HG03025 (cell line): ENCODE measurements around the gene RPAP3.

Experiments
- ATAC-seq: cut with Tn5 transposase; IDR thresholded peaks from one replicate; pipeline ENCODE4 v1.9.1; 2021; ENCODE audit warnings: mild to moderate bottlenecking, moderate library complexity; ENCODE audit not compliant: unreplicated experiment, low FRiP score

RPAP3 gene, protein sequence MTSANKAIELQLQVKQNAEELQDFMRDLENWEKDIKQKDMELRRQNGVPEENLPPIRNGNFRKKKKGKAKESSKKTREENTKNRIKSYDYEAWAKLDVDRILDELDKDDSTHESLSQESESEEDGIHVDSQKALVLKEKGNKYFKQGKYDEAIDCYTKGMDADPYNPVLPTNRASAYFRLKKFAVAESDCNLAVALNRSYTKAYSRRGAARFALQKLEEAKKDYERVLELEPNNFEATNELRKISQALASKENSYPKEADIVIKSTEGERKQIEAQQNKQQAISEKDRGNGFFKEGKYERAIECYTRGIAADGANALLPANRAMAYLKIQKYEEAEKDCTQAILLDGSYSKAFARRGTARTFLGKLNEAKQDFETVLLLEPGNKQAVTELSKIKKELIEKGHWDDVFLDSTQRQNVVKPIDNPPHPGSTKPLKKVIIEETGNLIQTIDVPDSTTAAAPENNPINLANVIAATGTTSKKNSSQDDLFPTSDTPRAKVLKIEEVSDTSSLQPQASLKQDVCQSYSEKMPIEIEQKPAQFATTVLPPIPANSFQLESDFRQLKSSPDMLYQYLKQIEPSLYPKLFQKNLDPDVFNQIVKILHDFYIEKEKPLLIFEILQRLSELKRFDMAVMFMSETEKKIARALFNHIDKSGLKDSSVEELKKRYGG

DNA sequence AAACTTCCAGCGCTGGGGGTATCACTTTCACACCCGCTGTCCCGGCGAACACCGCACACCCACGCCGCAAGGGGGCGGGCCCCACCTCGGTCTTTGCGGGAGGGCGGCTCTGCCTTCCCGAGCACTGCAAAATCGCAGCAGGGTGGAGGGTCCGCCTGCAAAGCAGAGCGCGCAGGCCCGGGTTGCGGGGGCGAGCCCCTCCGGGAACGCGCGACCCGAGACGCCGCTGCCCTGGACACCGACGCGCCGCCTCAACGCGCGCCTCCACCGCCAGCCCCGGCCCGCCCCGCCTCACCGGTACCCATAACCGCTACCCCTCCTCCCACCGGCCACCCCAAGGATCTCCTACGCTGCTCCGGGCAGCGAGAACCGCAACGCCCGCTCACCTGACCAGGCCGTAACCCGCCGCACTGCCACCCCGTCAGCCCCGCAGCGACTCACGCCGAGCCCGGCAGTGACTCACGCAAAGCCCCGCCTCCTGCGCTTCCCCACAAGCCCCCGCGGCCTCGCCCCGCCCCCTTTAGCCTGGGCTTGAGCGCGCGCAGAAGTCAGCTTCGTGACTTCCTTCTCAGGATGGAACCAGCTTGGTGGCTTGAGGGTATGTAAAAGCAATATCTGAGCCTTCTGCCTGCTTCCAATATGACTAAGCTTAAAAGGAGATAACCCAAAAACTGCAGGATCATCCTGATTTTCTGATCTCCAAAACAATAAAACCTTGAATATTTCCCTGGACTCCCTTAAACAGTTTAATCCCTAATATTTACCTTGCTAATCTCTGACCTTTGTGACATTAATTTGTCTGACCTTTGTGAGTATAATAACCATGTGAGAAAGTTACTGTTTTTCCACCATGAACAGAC, at the start of gene RPAP3:
TSS of gene RPAP3 (minus strand) at position 465 of the 860 bp plus-strand sequence. CDS start 3,190 bp downstream, outside the sequence.
- ATAC-seq: peak; percentile 76

DNA sequence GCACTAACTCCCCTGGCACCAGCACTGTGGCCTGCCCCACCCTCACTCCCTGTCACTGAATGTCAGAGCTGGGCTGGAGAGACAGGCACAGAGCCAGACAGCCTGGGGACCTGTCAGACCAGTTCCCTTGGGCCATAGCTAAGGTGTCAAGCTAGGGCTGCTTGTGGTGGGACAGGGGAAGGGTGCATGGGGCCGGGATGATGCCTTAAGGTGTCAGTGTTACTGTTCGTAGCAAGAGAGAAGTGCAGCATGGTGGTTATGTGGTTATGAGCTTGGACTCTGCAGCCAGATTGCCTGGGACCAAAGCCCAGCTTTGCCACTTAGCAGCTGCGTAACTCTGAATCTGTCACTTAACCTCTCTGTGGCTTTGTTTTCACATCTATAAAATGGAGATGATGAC, 49.1 kb upstream of the RPAP3 start:
- peak; percentile 12 for ATAC-seq

DNA sequence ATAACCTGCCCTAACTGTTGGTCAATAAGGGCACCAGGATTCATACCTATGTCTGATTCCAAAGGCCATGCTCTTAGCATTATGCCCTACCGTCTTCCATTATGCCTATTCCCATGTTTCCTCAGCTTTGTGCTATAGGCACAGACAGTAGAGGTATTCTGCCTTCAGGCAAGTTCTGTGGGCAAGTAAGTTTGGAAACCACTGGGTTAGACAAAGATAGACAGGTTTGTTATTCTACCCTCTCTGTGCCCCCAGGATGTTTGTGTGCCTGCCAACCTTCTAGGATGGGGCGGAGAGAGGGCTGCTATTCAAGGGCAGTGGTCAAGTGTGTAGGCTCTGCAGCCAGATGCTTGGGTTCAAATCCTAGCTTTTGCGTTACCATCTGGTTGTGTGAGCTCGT, 48.3 kb upstream of the RPAP3 start:
- no peak for ATAC-seq

DNA sequence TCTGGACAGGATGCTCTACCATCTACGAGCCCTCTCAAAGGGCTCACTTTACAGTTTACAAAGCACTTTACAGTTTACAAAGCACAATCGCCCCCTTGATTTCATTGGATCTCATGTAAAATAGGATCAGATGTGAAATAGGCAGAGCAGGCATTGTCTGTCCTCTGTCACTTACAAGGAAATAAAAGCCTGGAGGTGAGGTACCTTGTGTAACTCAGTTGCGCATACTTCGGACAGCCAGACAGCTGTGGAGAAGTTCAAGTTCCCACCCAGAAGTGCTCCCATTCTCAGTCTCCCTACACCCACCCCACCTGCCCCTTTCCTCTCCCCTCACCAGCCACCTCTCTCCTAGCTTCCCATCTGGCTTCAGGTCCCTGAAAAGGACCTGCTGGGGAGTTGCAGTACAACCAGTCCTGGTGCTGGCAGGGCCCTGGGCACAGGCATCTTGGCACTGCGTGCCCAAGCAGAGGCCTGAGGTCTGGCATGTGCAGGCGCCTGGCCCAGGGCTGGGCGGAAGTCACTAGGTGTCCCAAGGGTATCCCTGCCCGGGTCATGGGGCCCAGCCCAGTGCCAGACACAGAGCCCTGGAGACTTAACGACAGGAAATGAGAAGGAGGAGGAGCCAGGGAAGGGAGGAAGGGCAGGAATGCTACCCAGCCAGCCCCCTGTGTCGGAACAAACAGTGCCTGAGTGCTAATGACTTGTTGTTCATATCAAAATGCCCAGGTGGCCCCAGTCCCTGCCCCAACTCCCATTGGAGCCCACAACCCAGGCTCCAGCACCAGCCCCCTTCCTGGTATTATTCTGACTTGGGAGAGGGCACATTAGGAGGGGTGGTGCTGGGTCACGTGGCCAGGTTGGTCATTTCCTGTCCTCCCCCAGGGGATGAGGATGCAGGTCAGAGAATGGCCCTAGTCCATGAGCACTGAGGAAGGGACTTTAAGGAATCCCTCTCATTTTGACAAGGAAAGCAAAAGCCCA, 47.5 kb upstream of the RPAP3 start:
- no peak for ATAC-seq

DNA sequence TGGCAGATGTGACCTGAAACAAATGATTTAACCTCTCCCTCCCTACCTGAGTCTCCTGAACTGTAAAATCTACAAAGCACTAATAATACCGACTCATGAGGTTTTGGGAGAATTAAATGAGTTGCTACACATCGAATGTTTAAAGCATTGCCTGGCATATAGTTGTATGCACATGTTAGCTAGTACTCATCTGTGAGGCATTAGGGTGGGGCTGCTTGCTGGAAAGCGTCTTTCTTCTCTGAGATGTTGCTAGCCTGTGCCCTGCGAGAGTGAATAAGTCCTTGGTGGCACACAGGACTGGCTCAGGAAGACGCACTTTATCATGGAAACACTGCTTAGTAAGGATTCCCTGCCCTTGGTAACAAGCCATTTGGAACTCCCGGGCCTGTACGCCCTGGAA, 46.7 kb upstream of the RPAP3 start:
- no peak for ATAC-seq

DNA sequence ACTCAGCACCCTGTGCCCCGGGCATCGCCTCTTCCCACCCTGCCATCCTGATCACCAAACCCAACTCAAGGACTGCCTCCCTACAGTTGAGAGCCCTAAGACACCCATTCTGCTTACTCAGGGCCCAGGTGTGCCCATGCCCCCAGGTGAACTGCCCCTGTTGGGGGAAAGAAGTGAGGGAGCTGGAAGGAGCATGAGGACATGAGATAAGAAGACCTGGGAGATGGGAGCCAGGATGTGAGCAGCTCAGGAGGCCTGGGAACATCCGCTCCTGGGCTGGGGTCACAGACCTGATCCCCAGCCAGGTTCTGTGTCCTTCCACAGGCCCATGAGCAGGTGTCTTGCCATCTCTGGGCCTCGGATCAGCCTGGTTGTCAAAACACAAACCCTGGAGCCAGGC, 46.3 kb upstream of the RPAP3 start:
- ATAC-seq: no peak

DNA sequence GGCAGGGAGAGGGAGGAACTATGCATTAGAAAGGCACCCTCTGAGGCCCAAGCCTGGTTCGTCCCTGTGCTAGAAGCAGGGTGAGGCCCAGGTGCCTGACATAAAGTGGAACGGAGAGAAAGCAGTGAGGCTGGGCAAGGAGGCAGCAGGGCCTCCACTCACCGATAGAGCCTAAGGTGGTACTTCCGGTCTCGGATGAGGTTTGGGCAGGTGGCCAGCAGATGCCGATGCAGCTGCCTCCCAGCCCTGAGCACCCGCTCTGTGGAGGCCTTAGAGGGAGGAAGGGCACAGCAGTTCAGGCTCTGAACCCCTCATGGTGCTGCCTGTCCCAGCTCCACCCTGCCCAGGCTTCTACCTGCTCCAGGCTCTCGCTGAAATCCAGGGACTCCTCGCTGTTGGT, 45.7 kb upstream of the RPAP3 start:
- no peak for ATAC-seq

DNA sequence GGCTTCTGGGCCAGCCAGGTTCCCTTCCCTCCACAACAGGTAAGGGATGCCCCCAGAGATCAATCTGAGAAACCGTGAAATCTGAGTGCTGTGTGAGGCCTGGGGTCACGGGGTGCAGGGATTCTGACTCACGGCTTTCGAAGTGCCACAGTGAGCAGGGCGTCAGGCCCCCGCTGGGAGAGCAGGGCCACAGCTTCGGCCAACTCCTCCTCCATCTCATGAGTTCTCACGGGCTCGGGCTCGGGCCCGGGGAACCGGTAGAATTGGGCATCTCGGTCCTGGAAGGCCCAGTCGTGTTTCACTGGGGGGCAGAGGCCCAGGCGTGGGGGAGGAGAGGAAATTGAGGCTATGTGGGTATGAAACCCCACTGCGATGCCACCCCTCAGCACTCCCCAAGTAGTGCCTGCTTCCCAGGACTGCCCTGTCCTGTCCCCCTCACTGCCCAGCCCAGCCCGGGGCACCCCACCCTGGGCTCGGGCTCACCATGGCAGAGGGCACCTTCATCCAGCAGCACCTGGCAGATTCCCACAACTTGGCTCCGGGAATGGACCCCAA, 45.2 kb upstream of the RPAP3 start:
- no peak for ATAC-seq

DNA sequence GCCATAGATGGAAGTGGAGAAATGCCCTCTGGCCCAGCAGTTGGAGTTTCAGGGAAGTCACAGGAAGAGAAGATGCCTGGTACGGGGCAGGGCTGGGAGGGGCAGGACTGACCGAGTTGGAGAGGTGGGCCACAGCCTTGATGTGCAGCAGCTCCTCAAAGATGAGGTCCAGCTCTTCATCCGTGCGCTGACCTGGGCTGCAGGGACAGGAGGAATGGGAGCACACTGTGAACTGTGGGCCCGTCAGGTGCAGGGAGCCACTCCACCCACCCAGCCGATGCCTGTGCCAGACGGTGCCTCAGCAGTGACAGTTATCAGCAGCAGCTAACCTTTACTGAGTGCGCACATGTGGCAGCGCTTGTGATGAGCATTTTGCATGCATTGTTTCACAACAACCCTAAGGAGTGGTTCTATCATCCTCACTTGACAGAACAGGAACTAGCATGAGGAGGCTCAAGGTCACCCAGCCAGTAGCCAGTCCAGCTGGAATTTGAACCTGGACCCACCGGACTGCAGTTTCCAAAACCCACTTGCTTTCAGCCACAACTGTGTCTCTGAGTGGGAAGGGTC, 44.5 kb upstream of the RPAP3 start:
- no peak for ATAC-seq

DNA sequence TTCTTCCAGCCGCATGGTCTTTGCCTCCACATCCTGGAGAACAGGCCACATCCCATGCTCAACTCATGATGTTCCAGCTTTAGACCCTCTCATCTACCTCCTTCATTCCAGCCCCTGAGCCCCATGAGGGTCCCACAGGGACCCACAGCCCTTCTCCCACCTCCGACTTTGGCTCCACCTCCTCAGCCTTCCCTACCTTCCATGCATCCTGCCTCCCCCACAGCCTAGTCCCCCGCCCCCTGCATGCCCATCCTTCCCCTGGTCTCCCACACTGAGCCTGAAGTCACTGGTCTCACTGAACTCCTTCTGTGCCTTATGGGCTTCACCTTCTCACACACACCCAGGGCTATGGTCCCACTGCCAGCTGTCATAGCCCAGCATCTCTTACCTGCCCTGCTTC, 43.1 kb upstream of the RPAP3 start:
- no peak for ATAC-seq

DNA sequence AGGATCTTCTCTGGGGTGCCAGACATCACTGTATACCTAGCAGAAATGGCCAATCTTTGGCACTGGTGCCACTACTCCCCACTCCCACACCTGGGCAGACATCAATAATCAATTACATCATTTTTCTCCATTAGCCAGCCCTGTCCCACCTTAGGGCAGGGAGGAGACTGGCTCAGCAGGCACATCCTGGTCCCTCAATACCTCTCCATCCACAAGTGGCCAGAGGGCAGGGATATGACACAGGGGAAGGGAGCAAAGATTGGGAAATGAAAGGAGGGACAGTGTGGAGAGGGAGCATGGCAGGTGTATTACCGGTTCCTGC, 42.6 kb upstream of the RPAP3 start:
- no peak for ATAC-seq

DNA sequence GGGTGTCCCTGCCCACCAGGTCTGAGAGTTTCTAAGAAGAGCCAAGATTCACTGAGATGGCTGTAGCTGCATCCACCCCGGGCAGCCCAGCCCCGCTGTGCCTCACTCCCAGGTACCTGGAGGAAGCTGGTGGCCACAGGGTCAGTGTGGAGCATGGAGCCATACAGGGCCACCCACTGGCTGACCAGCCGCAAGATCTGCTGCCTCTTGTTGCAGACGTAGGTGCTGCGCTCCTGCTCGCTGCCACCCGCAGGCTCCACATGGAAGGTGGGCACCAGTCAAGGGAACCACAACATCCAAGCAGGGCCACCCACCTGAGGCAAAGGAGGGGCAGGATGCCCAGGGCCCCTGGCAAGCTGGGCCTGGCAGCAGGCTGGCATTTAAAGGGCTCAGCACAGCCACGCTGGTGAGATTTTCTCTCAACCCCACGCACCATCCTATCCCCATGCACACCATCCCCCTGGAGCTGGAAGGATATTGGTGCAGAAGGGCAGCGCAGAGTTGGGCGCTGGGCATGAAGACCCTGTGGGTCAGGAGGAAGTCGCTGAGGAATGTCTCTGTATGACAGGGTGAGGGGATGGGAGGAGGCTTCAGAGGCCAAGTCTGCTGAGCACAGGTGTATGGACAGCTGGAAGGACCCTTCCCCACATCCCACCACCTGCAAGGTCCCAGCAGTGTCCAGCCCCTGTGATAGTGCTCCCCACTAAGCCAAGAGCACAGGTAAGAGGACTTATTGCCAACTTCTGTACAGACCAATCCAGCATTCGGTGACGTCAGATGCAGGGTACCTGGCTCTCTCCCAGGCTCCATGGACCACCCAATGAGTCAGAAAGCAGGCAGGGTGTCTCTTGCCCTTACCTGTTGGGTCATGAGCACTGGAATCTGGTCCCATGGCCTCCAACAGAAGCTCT, 42.0 kb upstream of the RPAP3 start:
- ATAC-seq: no peak

DNA sequence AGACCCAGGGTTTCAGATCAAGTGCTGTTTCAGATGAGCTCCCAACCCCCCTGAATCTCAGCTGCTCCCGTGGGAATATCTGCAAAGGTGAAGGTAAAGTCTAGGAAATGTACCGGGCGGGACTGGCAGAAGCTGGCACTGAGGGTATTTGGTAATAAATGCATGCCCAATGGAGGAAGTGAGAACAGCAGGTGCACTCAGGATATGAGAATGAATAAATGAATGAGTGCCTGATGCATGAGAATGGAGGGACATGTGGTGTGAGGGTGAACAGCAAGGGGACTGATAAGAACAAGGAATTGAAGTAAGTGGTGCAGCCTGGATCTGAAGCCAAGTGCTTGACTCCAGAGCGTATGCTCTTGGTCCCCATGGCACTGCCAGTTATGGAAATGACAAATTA, 41.3 kb upstream of the RPAP3 start:
- ATAC-seq: no peak

DNA sequence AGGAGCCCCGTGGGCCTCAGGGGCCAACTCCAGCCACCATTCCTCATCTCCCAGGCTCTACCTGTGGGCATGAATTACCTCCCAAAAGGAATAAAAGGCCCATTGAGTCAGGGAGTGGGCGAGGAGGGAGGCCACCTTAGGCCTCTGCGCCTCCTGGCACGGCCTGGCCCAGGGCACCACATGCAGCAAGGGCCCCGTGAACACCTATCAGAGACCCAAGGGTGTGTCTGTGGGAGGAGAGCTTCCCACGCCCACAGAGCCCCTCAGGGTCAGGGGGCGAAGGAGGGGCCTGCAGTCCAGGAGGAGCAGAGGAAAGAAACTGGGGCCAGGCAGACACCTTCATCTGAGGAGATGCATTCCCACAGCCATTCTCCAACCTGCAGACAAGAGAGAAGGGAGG, 40.7 kb upstream of the RPAP3 start:
- no peak for ATAC-seq

DNA sequence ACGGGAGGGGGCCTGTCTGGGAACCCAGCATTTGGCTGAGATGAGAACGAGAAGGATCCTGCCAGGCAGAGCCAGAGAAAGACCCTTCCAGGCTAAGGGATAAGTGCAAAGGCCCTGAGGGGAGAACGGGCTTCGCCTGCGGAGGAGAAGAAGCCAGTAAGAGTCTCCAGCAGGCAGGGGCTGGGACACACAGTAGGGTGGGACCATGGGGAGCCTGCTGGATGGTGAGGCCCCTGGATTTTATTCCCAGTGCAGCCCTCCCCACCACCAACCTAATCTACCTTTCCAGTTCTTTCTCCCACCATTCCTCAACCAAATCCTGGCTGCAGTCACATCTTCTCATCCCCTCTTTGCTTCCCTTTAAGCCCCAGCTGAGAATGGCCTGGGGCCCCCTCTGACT, 40.2 kb upstream of the RPAP3 start:
- ATAC-seq: no peak

DNA sequence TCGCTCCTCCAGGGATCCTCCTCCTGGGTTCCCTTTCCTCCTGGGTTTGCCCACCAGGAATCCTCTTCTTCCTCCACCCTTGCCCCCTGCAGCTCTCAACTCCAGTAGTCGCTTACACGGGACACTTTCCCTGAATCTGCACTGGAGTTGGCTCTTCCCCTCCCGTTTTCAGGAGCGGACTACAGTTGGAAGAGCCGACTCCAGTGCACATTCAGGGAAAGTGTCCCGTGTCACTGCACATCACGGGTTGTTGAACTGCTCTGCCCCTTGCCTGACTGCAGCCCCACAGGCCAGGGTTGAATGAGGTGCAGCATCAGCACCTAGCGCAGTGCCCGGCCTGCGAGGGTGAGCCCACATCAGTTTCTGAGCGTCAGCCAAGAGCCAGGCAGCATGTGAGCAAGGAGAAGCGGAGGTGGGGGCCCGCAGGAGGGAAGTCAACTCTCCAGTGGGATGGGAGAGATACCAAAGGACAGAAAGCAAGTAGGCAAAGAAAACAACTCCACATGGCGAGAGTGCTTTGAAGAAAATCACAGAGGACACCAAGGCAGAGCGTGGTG, 39.7 kb upstream of the RPAP3 start:
- no peak for ATAC-seq

DNA sequence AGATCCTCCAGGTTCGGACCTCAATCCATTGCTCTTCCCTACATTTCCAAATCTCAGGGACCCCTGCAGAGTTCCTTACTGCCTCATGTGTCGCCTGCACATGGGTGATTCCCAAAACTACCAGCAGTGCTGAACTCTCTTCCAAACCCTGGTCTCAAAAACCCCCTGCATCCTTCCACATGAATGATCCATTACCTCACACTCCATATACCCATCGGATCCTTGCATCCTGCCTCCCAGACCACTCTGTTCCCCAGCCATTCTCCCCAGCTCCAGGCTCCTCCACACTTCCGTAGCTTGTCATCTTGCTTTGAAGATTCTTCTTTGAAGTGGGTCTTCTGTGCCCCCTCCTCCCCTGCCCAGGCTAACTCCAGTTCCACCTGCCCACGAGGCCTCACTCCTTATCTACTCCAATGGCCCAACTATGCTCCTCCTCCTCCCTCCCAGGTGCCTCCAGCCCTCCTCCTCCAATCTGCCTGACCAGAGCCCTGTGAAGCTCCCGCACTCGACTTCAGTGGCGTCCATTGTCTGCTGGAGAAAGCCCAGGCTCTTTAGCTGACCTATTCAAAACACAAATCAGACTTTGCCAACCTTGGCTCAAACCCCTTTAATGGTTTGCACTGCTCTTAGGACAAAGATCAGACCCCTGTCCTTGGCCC, 39.1 kb upstream of the RPAP3 start:
- ATAC-seq: no peak
